H9 (cell line): Measurements from ENCODE around the gene VASH2. TPM values are rescaled to one million over a fixed set of nuclear protein-coding genes. Genes with fewer than 3 reads are reported as not detected.

ENCODE experiments used
- DNase-seq: peaks from one replicate; pipeline ENCODE4 v3.0.0-alpha.2; 2017
- H2AFZ ChIP-seq: one replicate; pipeline ENCODE4 v1.6.1; 2013; ENCODE audit warnings: mild to moderate bottlenecking, low read length, control low read depth, moderate library complexity
- H2AK5ac ChIP-seq: 2 replicates; pipeline ENCODE4 v1.6.1; 2013; ENCODE audit warnings: low read length, control low read depth, mixed read lengths; ENCODE audit not compliant: insufficient read length
- H2BK120ac ChIP-seq: one replicate; pipeline ENCODE4 v1.6.1; 2013; ENCODE audit warnings: low read depth, mild to moderate bottlenecking, low read length, control low read depth, inconsistent platforms; ENCODE audit not compliant: poor library complexity, severe bottlenecking
- H2BK12ac ChIP-seq: 2 replicates; pipeline ENCODE4 v1.6.1; 2013; ENCODE audit warnings: low read length, control low read depth, mixed read lengths, low read depth; ENCODE audit not compliant: insufficient read length
- H2BK15ac ChIP-seq: 2 replicates; pipeline ENCODE4 v1.6.1; 2013; ENCODE audit warnings: low read depth, low read length, control low read depth
- H2BK20ac ChIP-seq: one replicate; pipeline ENCODE4 v1.6.1; 2013; ENCODE audit warnings: low read depth, mild to moderate bottlenecking, low read length, control low read depth, inconsistent platforms; ENCODE audit not compliant: poor library complexity, severe bottlenecking
- H2BK5ac ChIP-seq: 2 replicates; pipeline ENCODE4 v1.6.1; 2013; ENCODE audit warnings: low read length, control low read depth, mixed read lengths; ENCODE audit not compliant: insufficient read length
- H3K14ac ChIP-seq: 2 replicates; pipeline ENCODE4 v1.6.1; 2013; ENCODE audit warnings: low read length, control low read depth; ENCODE audit not compliant: insufficient read depth
- H3K18ac ChIP-seq: 2 replicates; pipeline ENCODE4 v1.6.1; 2013; ENCODE audit warnings: low read depth, mild to moderate bottlenecking, mixed read lengths, low read length, control low read depth; ENCODE audit not compliant: insufficient read length
- H3K23ac ChIP-seq: 2 replicates; pipeline ENCODE4 v1.6.1; 2013; ENCODE audit warnings: low read length, control low read depth, mixed read lengths, low read depth; ENCODE audit not compliant: insufficient read length
- H3K23me2 ChIP-seq: 2 replicates; pipeline ENCODE4 v1.6.1; 2013; ENCODE audit warnings: low read depth, mild to moderate bottlenecking, mixed read lengths, low read length, control low read depth; ENCODE audit not compliant: insufficient read length, poor library complexity, severe bottlenecking
- H3K27ac ChIP-seq: 2 replicates; pipeline ENCODE4 v1.5.1; 2013; ENCODE audit warnings: low read length, control low read depth, mixed read lengths, low read depth; ENCODE audit not compliant: insufficient read length
- H3K27me3 ChIP-seq: 2 replicates; pipeline ENCODE4 v1.6.1; 2013; ENCODE audit warnings: low read length, control low read depth, inconsistent platforms; ENCODE audit not compliant: insufficient read depth
- H3K4ac ChIP-seq: 2 replicates; pipeline ENCODE4 v1.6.1; 2013; ENCODE audit warnings: low read depth, mild to moderate bottlenecking, control low read depth, inconsistent platforms, low read length, moderate library complexity
- H3K4me1 ChIP-seq: 2 replicates; pipeline ENCODE4 v1.6.1; 2013; ENCODE audit warnings: low read length, control low read depth, inconsistent platforms; ENCODE audit not compliant: insufficient read depth
- H3K4me2 ChIP-seq: 2 replicates; pipeline ENCODE4 v1.6.1; 2013; ENCODE audit warnings: low read length, control low read depth, mixed read lengths; ENCODE audit not compliant: insufficient read length, insufficient read depth
- H3K56ac ChIP-seq: 2 replicates; pipeline ENCODE4 v1.6.1; 2013; ENCODE audit warnings: low read depth, mild to moderate bottlenecking, mixed read lengths, low read length, control low read depth; ENCODE audit not compliant: insufficient read length
- H3K79me1 ChIP-seq: 2 replicates; pipeline ENCODE4 v1.6.1; 2013; ENCODE audit warnings: low read depth, mild to moderate bottlenecking, moderate library complexity, low read length, control low read depth, inconsistent platforms; ENCODE audit not compliant: insufficient read depth, poor library complexity, severe bottlenecking
- H3K79me2 ChIP-seq: 2 replicates; pipeline ENCODE4 v1.6.1; 2013; ENCODE audit warnings: low read length, control low read depth, inconsistent platforms; ENCODE audit not compliant: insufficient read depth
- H3K9ac ChIP-seq: 2 replicates; pipeline ENCODE4 v1.6.1; 2013; ENCODE audit warnings: low read length, control low read depth, mixed read lengths; ENCODE audit not compliant: insufficient read length; ENCODE audit errors: extremely low read depth
- H3K9me3 ChIP-seq: one replicate; pipeline ENCODE4 v1.6.1; 2013; ENCODE audit warnings: low read depth, low read length, inconsistent platforms; ENCODE audit not compliant: control insufficient read depth
- H3T11ph ChIP-seq: one replicate; pipeline ENCODE4 v1.6.1; 2013; ENCODE audit warnings: mild to moderate bottlenecking, low read length, control low read depth, inconsistent platforms
- H4K20me1 ChIP-seq: one replicate; pipeline ENCODE4 v1.6.1; 2013; ENCODE audit not compliant: control insufficient read depth, insufficient read length, insufficient read depth
- H4K5ac ChIP-seq: 2 replicates; pipeline ENCODE4 v1.6.1; 2013; ENCODE audit warnings: low read depth, mild to moderate bottlenecking, mixed read lengths, low read length, control low read depth; ENCODE audit not compliant: insufficient read length
- H4K8ac ChIP-seq: replicated peaks from 2 replicates; pipeline ENCODE4 v1.6.1; 2013; ENCODE audit warnings: low read length, control low read depth, mixed read lengths, low read depth; ENCODE audit not compliant: insufficient read length
- H4K91ac ChIP-seq: 2 replicates; pipeline ENCODE4 v1.6.1; 2013; ENCODE audit warnings: low read depth, mild to moderate bottlenecking, moderate library complexity, mixed read lengths, low read length, control low read depth; ENCODE audit not compliant: insufficient read length
- H3K27ac Mint-ChIP-seq, 3 experiments: 2 replicates in 2 of 3; 3 replicates in 1 of 3; pipeline ENCODE4 v1.8.0; 2020 to 2021; ENCODE audit warnings: mixed read lengths in 3 of 3, mild to moderate bottlenecking in 1 of 3, moderate library complexity in 1 of 3
- H3K27me3 Mint-ChIP-seq: 2 replicates; pipeline ENCODE4 v1.8.0; 2021; ENCODE audit warnings: low read depth, mild to moderate bottlenecking, moderate library complexity, mixed read lengths
- H3K36me3 Mint-ChIP-seq, 3 experiments: 2 replicates in 2 of 3; 3 replicates in 1 of 3; pipeline ENCODE4 v1.8.0; 2020 to 2021; ENCODE audit warnings: low read depth in 3 of 3, mixed read lengths in 3 of 3; ENCODE audit not compliant: insufficient read depth in 1 of 3
- H3K4me1 Mint-ChIP-seq, 2 experiments: 2 replicates each; pipeline ENCODE4 v1.8.0; 2020; ENCODE audit warnings: mixed read lengths in 2 of 2
- H3K4me3 Mint-ChIP-seq, 2 experiments: 2 replicates in 1 of 2; 3 replicates in 1 of 2; pipeline ENCODE4 v1.8.0; 2020 to 2021; ENCODE audit warnings: mild to moderate bottlenecking in 2 of 2, mixed read lengths in 2 of 2, moderate library complexity in 1 of 2
- H3K9me3 Mint-ChIP-seq, 2 experiments: 2 replicates in 1 of 2; 3 replicates in 1 of 2; pipeline ENCODE4 v1.8.0; 2020; ENCODE audit warnings: mild to moderate bottlenecking in 2 of 2, mixed read lengths in 2 of 2, moderate library complexity in 1 of 2
- WGBS: extraction: QIAGEN DNeasy Blood & Tissue Kit; methylation state at CpG from one replicate; pipeline ENCODE4 v1.1.7; 2013; ENCODE audit warnings: missing lambda C conversion rate, low lambda C conversion rate, mixed read lengths; ENCODE audit not compliant: insufficient read length; ENCODE audit errors: extremely low coverage; 5-methylcytosine and 5-hydroxymethylcytosine counted together
- total RNA-seq: library from RNA; stranded (reverse); gene quantifications from 2 replicates; pipeline ENCODE4 v1.2.1, GENCODE V29; 2021
- TF ChIP-seq, protein P1 (sequence below): fragments of 200-600 bp; sonication (generic); conservative IDR thresholded peaks from 3 replicates; pipeline ENCODE4 v1.8.0; 2021; ENCODE audit warnings: antibody characterized with exemption, mild to moderate bottlenecking

VASH2 gene
- total RNA-seq, 1 experiment from 2014 or later, result 76.1 TPM

DNA sequence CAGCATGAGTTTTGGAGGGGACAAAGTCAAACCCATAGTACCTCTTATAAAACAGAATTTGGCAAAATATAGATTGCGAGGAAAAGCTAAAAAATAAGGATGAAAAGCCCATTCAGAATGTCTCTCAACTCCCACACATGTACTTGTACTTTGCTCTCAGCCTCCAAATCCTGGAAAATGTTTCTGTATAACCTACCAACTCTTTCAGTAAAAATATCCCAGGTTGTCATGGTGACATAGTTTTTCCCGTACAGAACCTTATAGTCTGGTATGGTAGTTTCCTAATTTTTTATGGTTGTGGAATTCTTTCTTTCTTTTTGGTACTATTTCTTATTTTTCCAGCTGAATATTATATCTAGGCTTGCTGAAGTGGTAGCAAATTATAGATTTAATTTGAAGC is 85.2 kb downstream of the VASH2 start:
- Histone ChIP-seq H2BK5ac (no peak overlapping the region), H2BK120ac (no peak overlapping the region), H2AFZ (no peak overlapping the region), H2BK20ac (no peak overlapping the region), H4K5ac (no peak overlapping the region), H3K4me1 (no peaks in the 10 kb centered on the region), H3K23me2 (no peaks in the 10 kb centered on the region), H2AK5ac (no peak overlapping the region), H3T11ph (no peak overlapping the region), H3K79me2 (no peaks in the 10 kb centered on the region), H2BK12ac (no peak overlapping the region), H4K20me1 (no peaks in the 10 kb centered on the region), H3K56ac (no peak overlapping the region), H3K27me3 (no peaks in the 10 kb centered on the region), H3K9me3 (no peaks in the 10 kb centered on the region), H3K4ac (no peak overlapping the region), H3K79me1 (no peaks in the 10 kb centered on the region), H3K4me2 (no peak overlapping the region), H4K8ac (no peak overlapping the region), H4K91ac (no peak overlapping the region), H3K27ac (no peak overlapping the region), H3K14ac (no peak overlapping the region), H3K9ac (no peak overlapping the region), H3K23ac (no peak overlapping the region), H3K18ac (no peak overlapping the region), H2BK15ac (no peak overlapping the region)
- TF ChIP-seq, protein P1, sequence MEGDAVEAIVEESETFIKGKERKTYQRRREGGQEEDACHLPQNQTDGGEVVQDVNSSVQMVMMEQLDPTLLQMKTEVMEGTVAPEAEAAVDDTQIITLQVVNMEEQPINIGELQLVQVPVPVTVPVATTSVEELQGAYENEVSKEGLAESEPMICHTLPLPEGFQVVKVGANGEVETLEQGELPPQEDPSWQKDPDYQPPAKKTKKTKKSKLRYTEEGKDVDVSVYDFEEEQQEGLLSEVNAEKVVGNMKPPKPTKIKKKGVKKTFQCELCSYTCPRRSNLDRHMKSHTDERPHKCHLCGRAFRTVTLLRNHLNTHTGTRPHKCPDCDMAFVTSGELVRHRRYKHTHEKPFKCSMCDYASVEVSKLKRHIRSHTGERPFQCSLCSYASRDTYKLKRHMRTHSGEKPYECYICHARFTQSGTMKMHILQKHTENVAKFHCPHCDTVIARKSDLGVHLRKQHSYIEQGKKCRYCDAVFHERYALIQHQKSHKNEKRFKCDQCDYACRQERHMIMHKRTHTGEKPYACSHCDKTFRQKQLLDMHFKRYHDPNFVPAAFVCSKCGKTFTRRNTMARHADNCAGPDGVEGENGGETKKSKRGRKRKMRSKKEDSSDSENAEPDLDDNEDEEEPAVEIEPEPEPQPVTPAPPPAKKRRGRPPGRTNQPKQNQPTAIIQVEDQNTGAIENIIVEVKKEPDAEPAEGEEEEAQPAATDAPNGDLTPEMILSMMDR, result no peak
- peaks cover 0 to 11% (median 0%) of the 10 kb centered on the region in 3 experiments; a peak in 1 of 7 replicates for H3K36me3 Mint-ChIP-seq
- no peak for DNase-seq
- peaks cover 7% of the 10 kb centered on the region; the same call in 1 of the 2 replicates for H3K27me3 Mint-ChIP-seq
- no peak overlapping the region for H3K27ac Mint-ChIP-seq
- no CpG with 5 or more reads among the region's 2 CpGs for WGBS
- H3K9me3 Mint-ChIP-seq, result peaks cover 6 to 13% of the 10 kb centered on the region in 2 experiments
- 0 out of 4 replicates have a peak, but pooled peaks cover 1 to 2% of the 10 kb centered on the region in 2 experiments for H3K4me1 Mint-ChIP-seq
- no peak overlapping the region for H3K4me3 Mint-ChIP-seq

Other genes starting within 250 kb of the VASH2 start
- gene NSL1, start 158.8 kb upstream of the VASH2 start, total RNA-seq, result 48.3 and 49.3 TPM in 2 replicates
- 13.8 and 14.2 TPM in 2 replicates for gene TATDN3, start 158.6 kb upstream of the VASH2 start, total RNA-seq
- gene SPATA45, start 102.9 kb upstream of the VASH2 start, total RNA-seq, result 0.66 and 0.68 TPM in 2 replicates
- gene FLVCR1, start 92.3 kb upstream of the VASH2 start, total RNA-seq, result 53.6 and 55.2 TPM in 2 replicates
- gene ANGEL2, start 65.3 kb downstream of the VASH2 start, total RNA-seq, result 42.4 and 47.8 TPM in 2 replicates
- 15.9 and 16.9 TPM in 2 replicates for gene RPS6KC1, start 100.7 kb downstream of the VASH2 start, total RNA-seq